ENCODE measurements around the gene CACNA2D4.
A peak's percentile ranks its signal among the peaks of the same experiment; 100 is the strongest.

Gene CACNA2D4

GRCh38 chr12:1934068-1934467 is 15.6 kb upstream of the CACNA2D4 start:
- peak; percentile 35 for DNase-seq

GRCh38 chr12:1933342-1934051 is 15.0 kb upstream of the CACNA2D4 start:
- DNase-seq = peak; percentile 42

GRCh38 chr12:1932264-1932777 is 13.9 kb upstream of the CACNA2D4 start:
- DNase-seq = peak; percentile 13

DNA sequence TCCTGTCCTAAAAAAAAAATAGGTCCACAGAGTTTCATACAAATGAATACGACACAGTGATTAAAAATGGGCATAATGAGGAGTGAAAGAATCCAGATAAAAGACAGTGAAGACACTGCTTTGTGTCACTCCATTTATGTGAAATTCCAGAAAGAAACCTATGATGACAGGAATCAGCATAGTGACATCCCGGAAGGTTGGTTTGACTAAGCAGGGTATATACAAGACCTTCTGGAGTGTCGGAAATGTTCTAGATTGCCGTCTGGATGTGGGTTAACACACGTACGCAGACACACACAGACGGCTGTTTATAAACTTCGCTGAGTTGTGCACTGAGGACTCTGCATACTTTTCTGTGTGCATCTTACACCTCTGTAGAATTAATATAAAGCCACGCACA is 13.2 kb upstream of the CACNA2D4 start:
- DNase-seq = no peak

DNA sequence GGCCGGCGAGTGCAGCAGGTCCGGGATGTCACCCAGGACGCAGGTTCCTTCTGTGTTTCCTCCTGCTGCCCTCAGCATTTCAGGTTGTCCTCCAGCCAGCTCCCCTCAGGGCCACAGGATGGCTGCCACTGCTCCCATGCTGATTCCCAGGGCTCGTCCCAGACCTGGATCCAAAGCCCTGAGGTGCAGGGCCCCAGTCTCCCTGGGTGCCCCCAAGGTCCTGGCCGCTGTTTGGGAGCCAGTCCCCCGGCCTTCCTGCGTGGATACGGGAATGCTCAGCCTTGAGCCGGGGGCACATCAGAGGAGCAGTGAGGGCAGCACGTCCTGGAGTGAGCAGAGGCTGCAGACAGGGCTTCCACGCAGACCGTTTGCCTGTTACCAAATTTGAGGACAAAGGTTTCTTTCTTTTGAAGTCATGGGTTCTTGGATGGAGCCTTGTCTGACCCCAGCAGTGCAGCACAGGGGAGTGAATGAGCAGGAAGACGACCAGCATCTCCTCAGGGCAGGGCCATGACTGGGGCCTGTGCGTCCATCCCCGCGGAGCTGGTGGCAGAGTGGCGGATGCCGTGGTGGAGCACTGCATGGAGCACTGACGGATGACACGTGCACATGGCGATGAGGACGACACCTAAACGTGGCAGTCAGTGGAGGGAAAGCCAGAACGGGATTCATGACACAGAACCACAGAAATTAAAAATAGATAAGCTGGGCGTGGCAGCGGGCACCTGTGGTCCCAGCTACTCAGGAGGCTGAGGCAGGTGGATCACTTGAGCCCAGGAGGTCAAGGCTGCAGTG is 12.5 kb upstream of the CACNA2D4 start:
- DNase-seq = peak; percentile 40

DNA sequence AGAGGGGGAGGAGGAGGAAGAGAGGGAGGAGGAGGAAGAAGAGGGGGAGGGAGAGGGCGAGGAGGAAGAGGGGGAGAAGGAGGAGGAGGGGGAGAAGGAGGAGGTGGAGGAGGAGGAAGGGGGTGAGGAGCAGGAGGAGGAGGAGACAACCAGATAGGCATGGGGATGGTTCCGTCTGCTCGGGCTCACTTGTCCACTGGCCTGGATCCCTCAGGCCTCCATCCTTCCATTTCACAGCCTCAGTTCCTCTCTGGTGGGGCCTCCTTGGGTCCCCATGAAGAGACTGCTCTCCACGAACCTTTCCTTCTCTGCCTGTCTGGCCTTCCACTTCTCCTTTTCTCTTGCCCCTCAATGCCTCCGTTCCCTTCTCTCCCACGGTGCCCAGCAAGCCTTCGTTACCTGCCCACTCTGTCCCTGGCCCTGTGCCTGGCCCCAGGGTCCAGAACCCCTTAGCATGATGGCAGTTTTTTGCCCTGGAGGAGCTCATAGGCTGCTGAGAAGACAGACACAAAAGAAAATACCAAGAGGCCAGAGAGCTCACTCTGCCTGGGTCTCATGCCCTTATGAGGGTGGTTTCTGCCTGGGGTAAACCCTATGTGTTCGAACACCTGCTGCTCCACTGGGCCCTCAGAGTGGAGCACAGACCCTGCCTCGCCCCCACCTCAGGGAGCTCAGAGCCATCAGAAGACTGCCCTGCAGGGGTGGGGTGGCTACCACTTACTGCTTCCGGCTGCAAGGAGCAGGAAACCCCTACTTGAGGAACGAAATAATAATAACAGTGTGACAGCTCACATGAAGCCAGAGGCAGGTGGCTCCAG is 11.7 kb upstream of the CACNA2D4 start:
- DNase-seq = peak; percentile 35

GRCh38 chr12:1929241-1929984 is 11.0 kb upstream of the CACNA2D4 start:
- peak; percentile 42 for DNase-seq

- DNase-seq = peak; percentile 26
Observed at GRCh38 chr12:1928439-1929121, 10.1 kb upstream of the CACNA2D4 start.

- peak; percentile 43 for DNase-seq
Observed at GRCh38 chr12:1927751-1928351, 9.4 kb upstream of the CACNA2D4 start.

- peak; percentile 32 for DNase-seq
Observed at GRCh38 chr12:1927051-1927680, 8.7 kb upstream of the CACNA2D4 start.

- peak; percentile 30 for DNase-seq
Observed at GRCh38 chr12:1926251-1926657, 7.8 kb upstream of the CACNA2D4 start.

GRCh38 chr12:1925684-1926006 is 7.2 kb upstream of the CACNA2D4 start:
- DNase-seq = peak; percentile 34

- peak; percentile 29 for DNase-seq
Observed at GRCh38 chr12:1924996-1925683, 6.7 kb upstream of the CACNA2D4 start.

- peak; percentile 33 for DNase-seq
Observed at GRCh38 chr12:1922985-1923384, 4.5 kb upstream of the CACNA2D4 start.

DNA sequence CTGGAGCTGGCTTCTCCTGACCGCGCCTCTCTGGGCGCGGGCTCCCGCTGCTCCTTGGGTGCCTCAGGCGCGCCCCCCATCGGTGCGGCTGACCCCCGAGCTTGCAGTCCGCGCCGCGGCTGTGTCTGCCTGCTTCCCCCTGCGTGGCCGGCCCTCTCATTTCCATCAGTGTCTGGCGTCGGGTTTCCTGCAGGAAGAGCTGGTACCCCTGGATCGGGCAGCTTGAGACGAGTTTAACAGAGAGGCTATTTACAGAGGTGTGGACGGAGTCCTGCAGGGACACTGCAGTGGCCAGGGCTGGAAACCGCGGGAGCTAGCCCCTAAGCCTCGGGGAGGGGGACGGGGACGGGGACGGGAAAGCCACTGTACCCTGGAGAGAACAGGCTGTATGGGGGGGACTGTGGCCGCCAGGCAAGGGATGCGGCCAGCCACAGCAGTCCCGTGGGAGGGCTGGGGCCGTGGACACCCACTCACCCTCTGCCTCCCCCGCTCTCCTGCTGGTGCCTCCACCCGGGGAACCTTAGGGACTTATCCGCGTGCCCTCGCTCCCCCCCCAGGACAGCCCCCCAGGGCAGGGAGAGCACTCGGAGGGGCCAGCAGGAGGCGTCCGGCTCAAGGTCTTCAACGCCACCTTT is 3.7 kb upstream of the CACNA2D4 start:
- peak; percentile 40 for DNase-seq

- peak; percentile 46 for DNase-seq
Observed at GRCh38 chr12:1920971-1921370, 2.5 kb upstream of the CACNA2D4 start.

DNA sequence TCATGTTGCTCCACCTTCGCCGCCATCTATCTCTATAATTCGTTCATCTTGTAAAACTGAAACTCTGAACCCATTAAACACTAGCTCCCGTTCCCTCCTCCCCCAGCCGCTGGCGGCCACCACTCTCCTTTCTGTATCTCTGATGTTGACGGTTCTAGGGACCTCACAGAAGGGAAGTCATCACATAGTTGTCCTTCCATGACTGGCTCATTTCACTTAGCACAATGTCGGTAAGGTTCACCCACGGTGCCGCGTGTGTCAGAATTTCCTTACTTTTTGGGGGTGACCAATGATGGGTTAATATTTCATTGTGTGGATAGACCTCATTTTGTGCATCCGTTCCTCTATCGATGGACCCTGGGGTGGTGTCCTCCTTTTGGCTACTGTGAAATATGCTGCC is 2.0 kb upstream of the CACNA2D4 start:
- peak; percentile 26 for DNase-seq

DNA sequence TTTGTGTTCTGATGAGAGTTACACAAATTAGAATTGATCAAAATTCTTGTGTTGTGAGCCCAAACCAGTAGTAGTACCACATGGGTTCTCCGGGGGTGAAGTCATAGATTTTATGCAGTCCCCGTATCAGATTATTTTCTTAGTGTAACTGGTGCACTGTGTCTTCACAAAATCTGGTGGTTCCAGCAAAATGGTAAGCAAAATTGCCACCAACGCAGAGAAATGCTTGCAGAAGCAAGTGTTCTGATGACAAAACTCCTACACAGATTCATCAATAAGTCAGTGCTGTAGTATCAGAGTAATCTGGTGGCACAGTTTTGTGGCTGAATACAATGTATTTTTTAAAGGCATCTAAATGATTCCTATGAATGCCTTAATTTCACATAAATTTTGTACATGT is 1.3 kb upstream of the CACNA2D4 start:
- no peak for DNase-seq

GRCh38 chr12:1919284-1919683 is 832 bp upstream of the CACNA2D4 start:
- peak; percentile 13 for DNase-seq

DNA sequence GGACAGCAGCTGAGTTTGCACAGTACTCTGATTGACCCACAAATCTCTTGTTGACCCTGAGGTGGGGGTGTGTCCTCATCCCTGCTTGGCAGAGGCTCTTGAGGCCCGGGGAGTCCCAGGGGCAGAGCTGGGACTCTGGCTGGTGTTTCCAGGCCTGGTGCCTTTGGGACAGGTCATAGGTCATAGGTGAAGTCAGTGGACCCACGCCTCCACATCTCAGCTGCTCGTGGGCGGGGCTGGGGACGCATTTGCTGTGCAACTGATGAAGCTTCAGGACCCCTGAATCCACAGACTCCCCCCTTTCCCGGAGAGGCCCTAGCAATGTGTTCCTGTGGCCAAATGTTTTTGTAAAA is 408 bp upstream of the CACNA2D4 start:
- no peak for DNase-seq

Measured in activated CD8-positive, alpha-beta memory T cell treated with anti-CD3 and anti-CD28 coated beads, Interleukin-2, amount 50 U/mL, for 48 hours (primary cell).